ENCODE measurements around the gene HTR3B. TPM values are rescaled to one million over a fixed set of nuclear protein-coding genes. Genes with fewer than 3 reads are reported as not detected.

Gene HTR3B, protein sequence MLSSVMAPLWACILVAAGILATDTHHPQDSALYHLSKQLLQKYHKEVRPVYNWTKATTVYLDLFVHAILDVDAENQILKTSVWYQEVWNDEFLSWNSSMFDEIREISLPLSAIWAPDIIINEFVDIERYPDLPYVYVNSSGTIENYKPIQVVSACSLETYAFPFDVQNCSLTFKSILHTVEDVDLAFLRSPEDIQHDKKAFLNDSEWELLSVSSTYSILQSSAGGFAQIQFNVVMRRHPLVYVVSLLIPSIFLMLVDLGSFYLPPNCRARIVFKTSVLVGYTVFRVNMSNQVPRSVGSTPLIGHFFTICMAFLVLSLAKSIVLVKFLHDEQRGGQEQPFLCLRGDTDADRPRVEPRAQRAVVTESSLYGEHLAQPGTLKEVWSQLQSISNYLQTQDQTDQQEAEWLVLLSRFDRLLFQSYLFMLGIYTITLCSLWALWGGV
- total RNA-seq: not detected in 3 replicates
- long read RNA-seq: 0 reads

DNA sequence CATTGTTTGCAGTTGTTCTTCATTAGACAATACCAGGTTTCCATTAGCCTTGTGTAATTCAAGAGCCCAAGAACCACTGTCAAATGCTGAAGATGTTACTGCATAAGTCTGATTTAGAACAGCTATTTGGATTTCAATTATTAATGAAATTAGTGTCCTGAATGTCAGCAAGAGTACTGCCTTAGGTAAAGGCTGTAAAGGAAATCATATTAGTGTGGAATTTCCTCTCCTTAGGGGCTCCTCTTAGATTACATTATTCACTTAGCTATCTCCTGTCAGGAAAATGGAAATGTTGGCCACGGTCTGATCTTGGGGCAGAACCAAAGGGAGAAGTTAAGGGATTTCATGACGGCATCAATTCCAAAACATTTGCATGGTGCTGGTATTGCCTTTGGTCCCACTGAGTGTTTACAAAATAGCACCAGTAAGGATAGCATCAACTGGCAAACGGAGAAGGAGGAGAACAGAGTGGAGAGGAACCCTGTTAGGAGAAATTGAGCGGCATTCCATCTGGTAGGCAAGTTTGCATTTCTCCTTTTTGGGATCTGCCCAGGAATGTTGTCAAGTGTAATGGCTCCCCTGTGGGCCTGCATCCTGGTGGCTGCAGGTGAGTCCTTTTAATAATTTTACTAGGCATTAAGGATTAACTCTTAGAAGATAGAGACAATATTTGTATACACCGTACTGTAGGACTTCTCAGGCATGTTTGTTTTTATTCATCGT is at the start of gene HTR3B:
Gene HTR3B (plus strand): TSS at position 418 of the 723 bp plus-strand sequence. CDS start 138 bp downstream, at position 556.
- H3K27me3 Mint-ChIP-seq (ENCODE audit: low read depth): peaks cover 66% of the 10 kb centered on the region
- TF ChIP-seq, protein P1, sequence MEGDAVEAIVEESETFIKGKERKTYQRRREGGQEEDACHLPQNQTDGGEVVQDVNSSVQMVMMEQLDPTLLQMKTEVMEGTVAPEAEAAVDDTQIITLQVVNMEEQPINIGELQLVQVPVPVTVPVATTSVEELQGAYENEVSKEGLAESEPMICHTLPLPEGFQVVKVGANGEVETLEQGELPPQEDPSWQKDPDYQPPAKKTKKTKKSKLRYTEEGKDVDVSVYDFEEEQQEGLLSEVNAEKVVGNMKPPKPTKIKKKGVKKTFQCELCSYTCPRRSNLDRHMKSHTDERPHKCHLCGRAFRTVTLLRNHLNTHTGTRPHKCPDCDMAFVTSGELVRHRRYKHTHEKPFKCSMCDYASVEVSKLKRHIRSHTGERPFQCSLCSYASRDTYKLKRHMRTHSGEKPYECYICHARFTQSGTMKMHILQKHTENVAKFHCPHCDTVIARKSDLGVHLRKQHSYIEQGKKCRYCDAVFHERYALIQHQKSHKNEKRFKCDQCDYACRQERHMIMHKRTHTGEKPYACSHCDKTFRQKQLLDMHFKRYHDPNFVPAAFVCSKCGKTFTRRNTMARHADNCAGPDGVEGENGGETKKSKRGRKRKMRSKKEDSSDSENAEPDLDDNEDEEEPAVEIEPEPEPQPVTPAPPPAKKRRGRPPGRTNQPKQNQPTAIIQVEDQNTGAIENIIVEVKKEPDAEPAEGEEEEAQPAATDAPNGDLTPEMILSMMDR (IDR thresholded peaks at IDR 0.05): no peak
- H3K4me1 Mint-ChIP-seq (ENCODE audit: low read depth): no peaks in the 10 kb centered on the region
- no peak for DNase-seq (ENCODE audit: low spot score)
- no peak within 1 kb of the TSS for H3K4me3 Mint-ChIP-seq (ENCODE audit: unreplicated experiment)
- no peaks in the 10 kb centered on the region for H3K9me3 Mint-ChIP-seq (ENCODE audit: low read depth)
- H3K36me3 Mint-ChIP-seq (ENCODE audit: low read depth): no peaks in the 10 kb centered on the region
- H3K27ac Mint-ChIP-seq (ENCODE audit: unreplicated experiment): no peak within 1 kb of the TSS

DNA sequence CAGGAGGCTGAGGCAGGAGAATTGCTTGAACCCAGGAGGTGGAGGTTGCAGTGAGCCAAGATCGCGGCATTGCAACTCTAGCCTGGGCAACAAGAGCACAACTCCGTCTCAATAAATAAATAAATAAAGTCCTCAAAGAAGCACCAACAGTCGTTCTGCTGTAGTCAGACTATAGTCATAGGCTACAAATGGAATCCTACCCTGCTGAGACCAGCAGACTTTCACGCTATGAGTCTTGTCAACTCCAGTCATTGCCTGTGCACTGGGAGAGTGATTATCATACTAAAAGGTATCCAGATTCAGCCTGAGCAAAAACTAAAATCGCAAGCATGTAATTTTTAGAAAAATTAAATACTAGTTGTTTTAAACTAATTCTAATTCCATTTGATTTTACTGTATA is 48.8 kb upstream of the HTR3B start:
- Mint-ChIP-seq H3K36me3 (ENCODE audit: low read depth) (peaks cover 6% of the 10 kb centered on the region), H3K4me1 (ENCODE audit: low read depth) (peaks cover 15% of the 10 kb centered on the region), H3K4me3 (ENCODE audit: unreplicated experiment) (no peak overlapping the region)

DNA sequence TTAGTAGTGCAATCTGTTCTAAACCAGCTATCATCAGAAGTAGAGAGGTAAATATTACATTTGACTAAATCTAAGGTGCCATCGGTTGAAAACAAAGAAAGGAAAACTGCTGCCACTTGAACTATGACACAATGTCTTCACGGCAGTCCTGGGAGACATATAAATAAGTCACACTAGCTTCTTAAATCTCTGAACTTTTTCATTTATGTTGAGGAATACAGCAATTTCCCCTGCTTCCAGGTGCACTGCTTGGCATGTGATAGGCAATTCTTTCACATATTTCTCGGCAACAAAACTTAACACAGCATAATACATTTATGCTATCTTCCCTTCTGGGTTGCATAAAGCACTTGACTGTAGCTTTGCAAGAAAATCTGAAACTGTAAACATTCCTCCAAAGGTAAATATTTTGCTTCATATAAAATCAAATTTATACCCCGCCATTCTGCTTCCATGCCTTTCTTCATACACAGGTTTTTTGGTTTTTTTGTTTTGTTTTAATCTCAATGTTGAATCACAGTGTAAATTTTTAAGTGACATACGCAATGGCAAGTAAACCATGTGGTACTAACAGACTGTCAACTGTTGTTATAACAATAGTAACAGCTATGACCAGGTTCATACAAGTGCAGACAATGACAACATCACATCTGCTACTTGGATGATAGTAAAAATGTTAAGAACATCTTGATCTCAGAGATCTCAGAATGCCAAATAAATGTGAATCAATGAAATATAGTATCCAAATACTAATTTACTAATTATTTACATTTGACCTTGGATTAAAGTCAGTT is 47.4 kb upstream of the HTR3B start:
- Mint-ChIP-seq H3K4me1 (ENCODE audit: low read depth) (peaks cover 26% of the 10 kb centered on the region), H3K27ac (ENCODE audit: unreplicated experiment) (no peak overlapping the region), H3K4me3 (ENCODE audit: unreplicated experiment) (no peak overlapping the region), H3K9me3 (ENCODE audit: low read depth) (no peaks in the 10 kb centered on the region), H3K27me3 (ENCODE audit: low read depth) (no peaks in the 10 kb centered on the region), H3K36me3 (ENCODE audit: low read depth) (no peaks in the 10 kb centered on the region)
- no peak for DNase-seq (ENCODE audit: low spot score)
- TF ChIP-seq, protein P1 (IDR thresholded peaks at IDR 0.05): no peak

More for the DNA sequence above, 48.8 kb upstream of the HTR3B start:
- Mint-ChIP-seq H3K27ac (ENCODE audit: unreplicated experiment) (no peak overlapping the region), H3K9me3 (ENCODE audit: low read depth) (no peaks in the 10 kb centered on the region), H3K27me3 (ENCODE audit: low read depth) (no peaks in the 10 kb centered on the region)
- TF ChIP-seq, protein P1 (IDR thresholded peaks at IDR 0.05): no peak
- DNase-seq (ENCODE audit: low spot score): no peak

DNA sequence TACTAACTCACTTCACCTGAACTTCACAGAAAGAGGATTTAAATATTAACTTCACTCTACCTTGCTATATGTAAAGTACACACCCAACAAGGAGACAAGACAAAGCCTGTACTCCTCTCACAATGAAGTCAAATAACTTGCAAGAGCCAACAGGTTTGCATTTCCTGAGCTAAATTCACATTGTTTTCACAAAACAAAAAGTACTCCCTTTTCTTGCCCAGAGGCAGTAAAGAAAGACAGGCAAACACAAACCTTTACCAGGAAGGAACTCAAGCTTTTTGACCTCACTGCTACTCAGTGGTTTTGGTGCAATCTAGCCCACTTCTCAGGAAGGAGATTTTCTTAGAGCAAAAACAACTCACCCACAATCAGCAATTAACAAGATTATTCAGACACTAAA is 44.9 kb upstream of the HTR3B start:
- TF ChIP-seq, protein P1 (IDR thresholded peaks at IDR 0.05): no peak
- Mint-ChIP-seq H3K27ac (ENCODE audit: unreplicated experiment) (no peak overlapping the region), H3K36me3 (ENCODE audit: low read depth) (peaks cover 5% of the 10 kb centered on the region), H3K9me3 (ENCODE audit: low read depth) (peaks cover 3% of the 10 kb centered on the region), H3K4me1 (ENCODE audit: low read depth) (peaks cover 32% of the 10 kb centered on the region), H3K27me3 (ENCODE audit: low read depth) (no peaks in the 10 kb centered on the region), H3K4me3 (ENCODE audit: unreplicated experiment) (no peak overlapping the region)
- DNase-seq (ENCODE audit: low spot score): no peak

DNA sequence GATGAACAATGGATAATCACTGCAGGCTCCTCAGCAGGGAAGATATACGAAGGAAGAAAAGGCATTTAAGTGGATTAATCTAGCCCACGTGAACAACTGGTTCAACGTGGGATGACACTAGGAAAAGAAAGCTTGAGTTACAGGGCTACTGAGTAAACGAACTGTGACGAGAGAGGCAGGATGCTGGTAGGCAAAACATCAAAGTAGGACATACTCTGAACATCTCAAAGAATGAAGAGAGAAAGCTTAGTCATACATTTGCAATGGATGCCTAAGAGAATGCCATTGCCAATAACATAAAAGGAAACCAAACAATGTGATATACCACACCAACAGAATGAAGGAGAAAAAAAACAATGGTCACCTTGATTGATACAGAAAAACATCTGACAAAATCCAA is 42.2 kb upstream of the HTR3B start:
- H3K36me3 Mint-ChIP-seq (ENCODE audit: low read depth): peaks cover 14% of the 10 kb centered on the region
- H3K9me3 Mint-ChIP-seq (ENCODE audit: low read depth): peaks cover 3% of the 10 kb centered on the region
- no peak for DNase-seq (ENCODE audit: low spot score)
- no peaks in the 10 kb centered on the region for H3K27me3 Mint-ChIP-seq (ENCODE audit: low read depth)
- TF ChIP-seq, protein P1 (IDR thresholded peaks at IDR 0.05): no peak
- no peak overlapping the region for H3K27ac Mint-ChIP-seq (ENCODE audit: unreplicated experiment)
- H3K4me1 Mint-ChIP-seq (ENCODE audit: low read depth): peaks cover 26% of the 10 kb centered on the region
- no peak overlapping the region for H3K4me3 Mint-ChIP-seq (ENCODE audit: unreplicated experiment)
